HG02571 (cell line): Measurements from ENCODE around the gene TNFRSF13B.
"Not testable (repeated sequence)": the region's sequence is repeated elsewhere in the genome, so short reads cannot be mapped to it uniquely, and the experiment has no call there.

ENCODE experiments used
- ATAC-seq: cut with Tn5 transposase; IDR thresholded peaks from one replicate; pipeline ENCODE4 v1.9.1; 2021; ENCODE audit warnings: mild to moderate bottlenecking, moderate library complexity; ENCODE audit not compliant: unreplicated experiment

Gene TNFRSF13B

GRCh38 chr17:16971458-16972338 is at the start of gene TNFRSF13B:
TSS of gene TNFRSF13B (minus strand) at chr17:16972118. CDS start at chr17:16972075, 43 bp downstream.
- peak; percentile 36 for ATAC-seq

- ATAC-seq = no peak
These were observed 49.4 kb upstream of the TNFRSF13B start for GRCh38 chr17:17021194-17021863.

- no peak for ATAC-seq
These were observed 48.9 kb upstream of the TNFRSF13B start for GRCh38 chr17:17020821-17021193.

GRCh38 chr17:17019891-17020456 is 48.1 kb upstream of the TNFRSF13B start:
- no peak for ATAC-seq

GRCh38 chr17:17019430-17019762 is 47.5 kb upstream of the TNFRSF13B start:
- ATAC-seq = no peak

- ATAC-seq = no peak
These were observed 46.9 kb upstream of the TNFRSF13B start for GRCh38 chr17:17018612-17019429.

GRCh38 chr17:17018021-17018441 is 46.1 kb upstream of the TNFRSF13B start:
- ATAC-seq = no peak

GRCh38 chr17:17017343-17018014 is 45.6 kb upstream of the TNFRSF13B start:
- no peak for ATAC-seq

- not testable (repeated sequence) for ATAC-seq
These were observed 44.6 kb upstream of the TNFRSF13B start for GRCh38 chr17:17016199-17017197.

- no peak for ATAC-seq
These were observed 43.3 kb upstream of the TNFRSF13B start for GRCh38 chr17:17015230-17015629.

- ATAC-seq = not testable (repeated sequence)
These were observed 42.8 kb upstream of the TNFRSF13B start for GRCh38 chr17:17014748-17015124.

GRCh38 chr17:17013828-17014747 is 42.2 kb upstream of the TNFRSF13B start:
- not testable (repeated sequence) for ATAC-seq

- ATAC-seq = not testable (repeated sequence)
These were observed 39.4 kb upstream of the TNFRSF13B start for GRCh38 chr17:17011043-17011907.

- not testable (repeated sequence) for ATAC-seq
These were observed 38.7 kb upstream of the TNFRSF13B start for GRCh38 chr17:17010545-17011034.

GRCh38 chr17:17009972-17010371 is 38.1 kb upstream of the TNFRSF13B start:
- ATAC-seq = not testable (repeated sequence)

GRCh38 chr17:17008621-17009397 is 36.9 kb upstream of the TNFRSF13B start:
- ATAC-seq = not testable (repeated sequence)
